GM18868 (cell line): ENCODE results near the gene TREM2.
"Not testable (repeated sequence)": the region's sequence is repeated elsewhere in the genome, so short reads cannot be mapped to it uniquely, and the experiment has no call there.

Experiments
- ATAC-seq: cut with Tn5 transposase; IDR thresholded peaks from one replicate; pipeline ENCODE4 v1.9.1; 2021; ENCODE audit warnings: mild to moderate bottlenecking, moderate library complexity; ENCODE audit not compliant: unreplicated experiment

Gene TREM2

GRCh38 chr6:41162687-41163418, at the start of gene TREM2:
Gene TREM2, minus strand, starts transcription at chr6:41163116. Its CDS starts 34 bp downstream, at chr6:41163082.
- ATAC-seq: no peak

- ATAC-seq: no peak
Observed at GRCh38 chr6:41209547-41210320, 46.8 kb upstream of the TREM2 start.

- peak; percentile 55 for ATAC-seq
Observed at GRCh38 chr6:41208439-41209106, 45.7 kb upstream of the TREM2 start.

DNA sequence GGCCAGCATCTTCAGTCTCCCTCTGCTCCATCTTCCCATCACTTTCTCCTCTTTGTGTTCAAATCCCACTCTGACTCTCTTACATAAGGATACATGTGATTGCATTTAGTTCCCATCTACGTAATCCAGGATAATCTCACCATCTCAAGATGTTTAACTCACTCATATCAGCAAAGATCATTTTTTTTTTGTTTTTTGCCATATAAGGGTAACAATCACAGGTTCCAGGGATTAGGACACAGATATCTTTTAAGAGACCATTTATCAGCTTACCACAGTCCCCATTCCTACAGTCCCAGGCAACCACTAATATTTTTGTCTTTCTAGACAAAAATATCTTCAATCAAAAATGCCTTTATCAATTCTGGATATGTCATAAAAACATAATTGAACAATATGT, 41.2 kb upstream of the TREM2 start:
- ATAC-seq: no peak

DNA sequence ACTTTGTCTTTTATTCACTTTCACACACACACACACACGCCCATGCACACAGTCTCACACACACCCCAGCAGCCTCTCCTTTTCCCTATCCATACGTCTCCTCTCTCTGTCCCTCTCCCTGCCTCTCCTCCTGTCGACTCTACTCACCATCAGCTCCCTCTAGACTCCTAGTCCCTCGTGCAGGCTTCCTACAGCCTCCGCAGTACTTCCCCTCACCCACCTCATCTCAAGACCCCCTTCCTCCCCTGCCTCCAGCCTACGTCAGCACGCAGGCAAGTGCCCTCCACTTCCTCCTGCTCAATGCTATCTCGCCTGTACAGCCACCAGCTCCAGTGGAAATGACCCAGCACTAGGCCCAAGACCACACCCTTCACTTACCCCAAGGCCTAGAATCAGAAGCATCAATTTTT, 38.9 kb upstream of the TREM2 start:
- ATAC-seq: no peak

- ATAC-seq: peak; percentile 51
Observed at GRCh38 chr6:41200901-41201763, 38.2 kb upstream of the TREM2 start, which contains the start of gene TREML2. Gene TREML2, minus strand, starts transcription at chr6:41201149. Its CDS starts 141 bp downstream, at chr6:41201008.

DNA sequence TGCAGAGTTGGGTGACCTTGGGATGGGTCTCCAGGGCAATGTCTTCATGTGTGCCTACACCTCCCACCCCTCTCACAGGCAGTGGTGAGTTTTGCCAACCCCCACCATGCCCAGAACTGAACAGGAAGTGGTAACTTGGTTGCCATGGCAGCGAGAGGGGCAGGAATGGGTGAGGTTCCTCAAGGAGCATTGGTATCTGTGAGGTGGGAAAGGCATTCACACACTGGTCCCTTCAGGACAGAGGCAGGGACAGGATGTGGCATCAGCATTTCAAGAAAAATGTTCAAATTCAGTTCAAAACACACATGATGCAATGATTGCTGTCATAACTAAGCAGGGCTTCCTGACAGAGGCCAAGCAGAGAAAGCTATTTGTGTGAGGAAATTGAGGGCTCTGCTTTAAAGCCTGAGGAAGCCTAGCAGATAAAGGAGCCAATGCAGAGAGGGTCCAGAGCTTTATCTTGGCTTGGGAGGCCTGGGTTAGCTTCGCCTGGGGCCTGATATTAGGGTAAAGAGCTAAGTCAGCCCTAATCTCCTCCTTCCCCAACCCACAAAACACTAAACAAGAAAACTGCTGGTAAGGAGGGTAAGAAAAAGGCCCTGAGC, 37.5 kb upstream of the TREM2 start:
- ATAC-seq: peak; percentile 36

DNA sequence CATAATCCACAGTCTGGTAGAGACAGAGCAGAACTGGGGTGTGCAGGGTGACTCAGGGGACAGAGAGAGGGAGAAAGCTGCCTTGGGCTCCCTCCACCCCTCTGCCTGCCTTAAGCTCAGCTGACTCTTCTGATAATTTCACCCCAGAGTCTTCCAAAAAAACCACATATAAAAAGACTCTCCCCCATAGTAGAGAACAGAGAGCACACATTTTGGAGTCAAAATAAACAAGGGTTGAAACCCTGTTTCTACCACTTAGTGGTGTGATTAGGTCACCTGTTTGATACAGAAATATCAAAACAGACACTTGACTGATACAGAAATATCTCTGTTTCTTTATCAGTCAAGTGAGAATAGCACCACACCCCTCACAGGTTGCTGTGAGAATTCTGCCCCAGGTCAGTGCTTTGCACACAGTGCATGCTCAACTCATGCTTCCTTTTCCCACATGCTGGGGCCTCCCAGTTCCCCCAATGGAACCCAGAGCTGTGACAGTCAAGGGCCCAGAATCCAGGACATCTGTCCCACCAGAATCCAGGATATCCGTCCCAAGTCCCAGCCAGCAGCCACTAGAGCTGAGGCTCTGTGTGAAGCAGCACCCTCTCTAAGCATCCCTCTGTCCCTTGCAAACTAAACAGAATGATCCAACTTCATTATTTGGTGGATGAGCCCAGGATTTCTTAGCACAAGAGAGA, 36.8 kb upstream of the TREM2 start:
- peak; percentile 54 for ATAC-seq

DNA sequence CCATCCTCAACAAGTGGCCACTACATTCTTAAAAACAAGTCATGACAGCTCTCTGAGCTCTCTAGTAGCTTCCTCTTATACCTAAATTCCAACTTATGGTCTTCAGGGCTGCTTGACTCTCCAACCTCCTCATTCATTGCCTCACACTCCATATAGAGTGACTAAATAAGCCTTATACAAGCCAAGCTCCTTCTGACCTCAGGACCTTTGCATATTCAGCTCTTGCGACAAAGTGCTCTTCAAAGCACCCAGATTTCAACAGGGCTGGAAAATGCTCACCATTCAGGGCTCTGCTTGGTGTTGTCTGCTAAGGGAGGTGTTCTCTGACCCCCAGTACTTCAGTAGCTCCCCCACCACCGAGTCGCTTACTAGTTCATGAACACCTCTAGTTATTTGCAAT, 34.3 kb upstream of the TREM2 start:
- ATAC-seq: no peak

GRCh38 chr6:41194386-41194785, 31.5 kb upstream of the TREM2 start:
- no peak for ATAC-seq

GRCh38 chr6:41193884-41194283, 31.0 kb upstream of the TREM2 start:
- no peak for ATAC-seq

GRCh38 chr6:41193171-41193734, 30.3 kb upstream of the TREM2 start:
- no peak for ATAC-seq

DNA sequence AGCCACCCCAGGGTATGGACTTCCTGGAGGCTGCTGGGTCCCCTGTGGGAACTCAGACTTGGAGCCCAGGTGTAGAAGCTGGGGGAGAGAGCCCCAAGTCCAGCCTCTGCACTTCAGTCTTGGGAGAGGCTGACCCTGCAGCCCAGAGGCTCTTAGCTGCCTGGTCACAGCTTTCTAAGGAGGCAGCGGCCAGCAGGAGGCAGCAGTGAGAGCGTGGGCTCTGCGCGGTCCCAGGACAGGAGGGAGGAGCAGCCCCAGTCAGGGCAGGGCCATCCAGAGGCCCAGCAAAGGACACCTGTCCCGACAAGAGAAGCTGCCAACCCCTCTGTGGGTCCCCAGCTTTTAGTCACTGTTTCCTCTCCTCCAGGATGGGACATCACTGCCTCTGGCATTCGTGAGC, 28.7 kb upstream of the TREM2 start:
- no peak for ATAC-seq

DNA sequence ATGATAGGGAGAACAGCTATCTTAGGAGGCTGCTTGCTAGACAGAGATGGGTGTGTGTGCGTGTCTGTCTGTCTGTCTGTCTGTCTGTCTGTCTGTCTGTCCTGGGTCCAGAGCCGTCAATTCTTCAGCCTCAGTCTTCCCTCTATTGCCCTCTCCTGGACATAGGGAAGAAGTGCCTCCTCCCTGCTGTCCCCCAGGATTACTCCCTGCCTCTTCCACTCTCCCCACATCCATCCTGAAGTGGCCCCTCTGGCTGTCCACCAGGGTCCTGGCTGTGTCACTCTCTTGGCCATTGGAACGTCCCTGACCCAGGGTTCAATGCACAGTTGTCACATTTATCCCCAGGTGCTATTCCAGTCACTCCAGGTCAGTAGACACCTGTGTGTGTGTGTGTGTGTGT, 27.9 kb upstream of the TREM2 start:
- no peak for ATAC-seq

DNA sequence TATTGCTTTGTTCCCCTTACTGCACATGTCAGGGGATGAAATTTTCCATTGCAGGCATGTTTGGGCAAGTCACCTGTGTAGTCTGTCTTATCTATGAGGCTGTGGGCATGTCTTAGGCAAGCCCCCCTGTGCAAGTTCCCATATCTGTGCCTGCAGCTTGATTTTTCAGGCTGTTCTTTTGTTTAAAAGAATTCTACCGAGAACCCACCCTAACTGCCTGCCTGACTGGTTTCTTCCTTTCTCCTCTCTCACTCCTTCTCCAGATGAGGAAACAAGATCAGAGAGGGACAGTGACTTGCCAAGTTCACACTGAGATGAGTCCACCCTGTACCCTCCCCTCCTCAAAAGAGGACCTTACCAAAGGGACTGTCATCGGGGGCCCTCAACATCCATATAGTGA, 27.1 kb upstream of the TREM2 start:
- ATAC-seq: no peak

- ATAC-seq: not testable (repeated sequence)
Observed at GRCh38 chr6:41189046-41189445, 26.1 kb upstream of the TREM2 start.

GRCh38 chr6:41187924-41188886, 25.3 kb upstream of the TREM2 start:
- ATAC-seq: no peak

GRCh38 chr6:41186031-41186562, 23.2 kb upstream of the TREM2 start:
- ATAC-seq: no peak
